IPS DF 6.9 (cell line): ENCODE results near the gene ANXA11.

ENCODE experiments used
- DNase-seq: peaks from one replicate; pipeline ENCODE4 v3.0.0-alpha.2; 2013; ENCODE audit warnings: low read depth, low spot score
- H3K27ac ChIP-seq: one replicate; pipeline ENCODE4 v1.5.1; 2013; ENCODE audit warnings: low read length, control low read depth
- H3K27me3 ChIP-seq: 2 replicates; pipeline ENCODE4 v1.6.1; 2013; ENCODE audit warnings: mild to moderate bottlenecking, low read length; ENCODE audit not compliant: control insufficient read depth, insufficient read depth
- H3K36me3 ChIP-seq: 2 replicates; pipeline ENCODE4 v1.6.1; 2013; ENCODE audit warnings: low read length; ENCODE audit not compliant: control insufficient read depth, insufficient read depth
- H3K4me1 ChIP-seq: 2 replicates; pipeline ENCODE4 v1.6.1; 2013; ENCODE audit warnings: low read length; ENCODE audit not compliant: control insufficient read depth, insufficient read depth
- H3K4me3 ChIP-seq: 2 replicates; pipeline ENCODE4 v1.5.1; 2013; ENCODE audit warnings: mild to moderate bottlenecking, low read length
- H3K9me3 ChIP-seq: 2 replicates; pipeline ENCODE4 v1.6.1; 2013; ENCODE audit warnings: low read length, inconsistent platforms; ENCODE audit not compliant: control insufficient read depth, insufficient read depth
- WGBS: extraction: QIAGEN DNeasy Blood & Tissue Kit; methylation state at CpG from one replicate; pipeline ENCODE4 v1.1.7; 2013; ENCODE audit warnings: mixed read lengths, missing lambda C conversion rate; ENCODE audit not compliant: insufficient read length, insufficient coverage; 5-methylcytosine and 5-hydroxymethylcytosine counted together

ANXA11 gene

GRCh38 chr10:80187465-80188409 is 17.6 kb downstream of the ANXA11 start:
- Histone ChIP-seq H3K27ac (no peak overlapping the region), H3K9me3 (no peaks in the 10 kb centered on the region), H3K4me3 (no peak overlapping the region), H3K4me1 (no peaks in the 10 kb centered on the region; the same call in 1 of the 2 replicates), H3K36me3 (no peaks in the 10 kb centered on the region), H3K27me3 (no peaks in the 10 kb centered on the region)
- WGBS, result no CpG with 5 or more reads among the region's 16 CpGs
- no peak for DNase-seq

DNA sequence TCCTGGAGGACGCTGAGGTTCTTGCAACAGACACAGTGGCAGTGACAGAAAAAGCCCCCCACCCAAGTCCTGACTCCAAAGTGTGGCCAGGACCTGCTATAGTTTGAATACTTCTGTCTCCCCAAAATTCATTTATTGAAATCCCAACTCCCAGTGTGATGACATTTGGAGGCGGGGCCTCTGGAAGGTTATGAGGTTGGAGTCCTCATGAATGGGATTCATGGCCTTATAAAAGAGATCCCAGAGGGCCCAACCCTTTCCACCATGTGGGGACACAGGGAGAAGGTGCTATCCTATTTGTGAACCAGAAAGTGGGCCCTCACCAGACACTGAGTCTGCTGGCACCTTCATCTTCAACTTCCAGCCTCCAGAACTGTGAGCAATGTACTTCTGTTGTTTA is 18.3 kb downstream of the ANXA11 start:
- no peaks in the 10 kb centered on the region for H3K36me3 ChIP-seq
- H3K27me3 ChIP-seq, result no peaks in the 10 kb centered on the region
- no peaks in the 10 kb centered on the region; the same call in 1 of the 2 replicates for H3K4me1 ChIP-seq
- WGBS, result no CpG with 5 or more reads among the region's 2 CpGs
- no peaks in the 10 kb centered on the region for H3K9me3 ChIP-seq
- no peak overlapping the region for H3K27ac ChIP-seq
- H3K4me3 ChIP-seq, result no peak overlapping the region
- no peak for DNase-seq

DNA sequence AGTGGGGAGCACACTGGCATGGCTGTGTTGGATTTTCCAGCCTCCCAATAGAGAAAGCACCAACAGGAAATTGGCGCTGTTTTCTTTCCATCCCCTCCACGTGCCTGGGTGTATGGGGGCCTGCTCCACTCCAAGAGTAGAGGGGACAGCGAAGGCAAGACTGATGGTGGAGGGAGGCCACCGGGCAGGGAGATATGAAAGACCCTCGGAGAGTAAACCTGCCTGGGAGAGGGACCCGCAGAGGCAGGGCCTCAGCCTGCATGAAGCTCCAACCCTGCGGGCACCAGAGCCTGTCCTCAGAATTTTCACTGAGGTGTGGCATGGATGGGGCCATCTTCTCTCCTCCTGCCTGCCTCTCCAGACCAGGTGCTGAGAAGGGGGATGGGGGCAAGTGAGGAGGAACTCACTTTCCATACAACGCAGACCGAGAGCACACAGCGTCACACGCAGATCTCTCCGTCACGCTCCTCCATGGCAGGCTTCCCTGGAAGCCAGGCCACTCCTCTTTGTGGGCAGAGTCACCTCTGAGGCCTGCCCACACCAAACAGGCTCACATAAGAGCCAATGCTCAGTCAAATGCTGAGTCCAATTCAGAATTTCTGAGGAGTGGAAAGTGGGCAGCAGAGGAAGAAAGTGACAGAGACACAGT is 18.8 kb downstream of the ANXA11 start:
- Histone ChIP-seq H3K27ac (no peak overlapping the region), H3K4me3 (no peak overlapping the region), H3K4me1 (no peaks in the 10 kb centered on the region; the same call in 1 of the 2 replicates), H3K36me3 (no peaks in the 10 kb centered on the region), H3K27me3 (no peaks in the 10 kb centered on the region), H3K9me3 (no peaks in the 10 kb centered on the region)
- no peak for DNase-seq
- no CpG with 5 or more reads among the region's 13 CpGs for WGBS

- Histone ChIP-seq H3K4me1 (no peaks in the 10 kb centered on the region; the same call in 1 of the 2 replicates), H3K27me3 (no peaks in the 10 kb centered on the region), H3K4me3 (no peak overlapping the region), H3K9me3 (no peaks in the 10 kb centered on the region), H3K27ac (no peak overlapping the region), H3K36me3 (no peaks in the 10 kb centered on the region)
- WGBS, result no CpG with 5 or more reads among the region's 5 CpGs
- no peak for DNase-seq
Measured at GRCh38 chr10:80185578-80186299, 19.6 kb downstream of the ANXA11 start.

- Histone ChIP-seq H3K36me3 (no peaks in the 10 kb centered on the region), H3K9me3 (no peaks in the 10 kb centered on the region), H3K4me1 (no peaks in the 10 kb centered on the region; the same call in 1 of the 2 replicates), H3K4me3 (no peak overlapping the region), H3K27ac (no peak overlapping the region), H3K27me3 (no peaks in the 10 kb centered on the region)
- no CpG with 5 or more reads among the region's 4 CpGs for WGBS
- DNase-seq, result no peak
Measured at GRCh38 chr10:80184291-80184690, 21.0 kb downstream of the ANXA11 start.

GRCh38 chr10:80183436-80183835 is 21.9 kb downstream of the ANXA11 start:
- WGBS, result no CpG with 5 or more reads among the region's 4 CpGs
- Histone ChIP-seq H3K27ac (no peak overlapping the region), H3K9me3 (no peaks in the 10 kb centered on the region)

GRCh38 chr10:80182986-80183385 is 22.4 kb downstream of the ANXA11 start:
- WGBS, result no CpG with 5 or more reads among the region's 6 CpGs

More at GRCh38 chr10:80183436-80183835, 21.9 kb downstream of the ANXA11 start:
- Histone ChIP-seq H3K4me3 (no peak overlapping the region), H3K27me3 (no peaks in the 10 kb centered on the region), H3K4me1 (no peaks in the 10 kb centered on the region; the same call in 1 of the 2 replicates), H3K36me3 (no peaks in the 10 kb centered on the region)
- DNase-seq, result no peak

DNA sequence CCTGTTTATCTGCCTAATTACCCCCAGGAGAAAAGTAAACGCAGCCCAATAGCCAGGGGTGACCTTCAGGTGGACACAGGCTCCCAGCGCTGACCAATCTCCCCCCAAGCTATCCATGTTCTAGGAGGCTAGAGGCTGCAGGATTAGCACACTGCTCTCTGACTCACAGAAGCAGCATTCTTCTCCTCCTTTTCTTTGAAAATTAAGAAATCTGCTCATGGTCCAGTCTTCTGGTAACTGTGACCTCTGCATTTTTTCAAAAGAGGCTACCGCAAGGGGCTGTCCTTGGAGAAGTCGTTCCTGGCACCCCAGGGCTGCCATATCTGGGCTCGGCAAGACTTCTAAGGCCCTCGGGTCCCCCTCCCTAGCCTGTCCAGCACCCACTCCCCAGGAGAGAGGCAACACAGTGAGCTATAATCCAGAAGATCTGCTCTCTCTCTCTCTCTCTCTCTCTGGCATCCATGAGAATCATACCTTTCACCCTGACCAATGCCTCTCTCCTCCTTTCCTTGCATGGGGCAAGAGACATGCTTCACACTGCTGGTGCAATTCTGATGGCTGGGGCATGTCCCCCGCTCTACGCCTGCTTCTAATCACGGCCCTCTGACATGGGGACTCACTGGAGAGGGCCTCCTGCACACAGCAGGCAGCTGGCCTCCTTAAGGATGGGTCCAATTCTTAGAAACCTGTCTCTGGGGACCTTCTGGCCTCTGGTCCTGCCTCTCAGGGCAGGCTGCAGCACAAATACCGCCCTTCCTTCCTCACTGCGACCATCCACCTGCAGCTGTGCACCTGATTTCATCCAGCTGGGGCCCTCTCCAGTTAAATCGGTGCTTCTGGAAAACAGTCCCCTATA is 27.3 kb downstream of the ANXA11 start:
- Histone ChIP-seq H3K9me3 (no peaks in the 10 kb centered on the region), H3K36me3 (no peaks in the 10 kb centered on the region), H3K4me3 (no peak overlapping the region), H3K27me3 (no peaks in the 10 kb centered on the region), H3K4me1 (peaks cover 1% of the 10 kb centered on the region), H3K27ac (no peak overlapping the region)
- no CpG with 5 or more reads among the region's 12 CpGs for WGBS
- DNase-seq, result no peak

More at GRCh38 chr10:80182986-80183385, 22.4 kb downstream of the ANXA11 start:
- no peak for DNase-seq
- no peaks in the 10 kb centered on the region; the same call in 1 of the 2 replicates for H3K4me1 ChIP-seq
- no peak overlapping the region for H3K27ac ChIP-seq
- no peaks in the 10 kb centered on the region for H3K36me3 ChIP-seq
- H3K27me3 ChIP-seq, result no peaks in the 10 kb centered on the region
- no peak overlapping the region for H3K4me3 ChIP-seq
- H3K9me3 ChIP-seq, result no peaks in the 10 kb centered on the region

GRCh38 chr10:80176526-80176925 is 28.8 kb downstream of the ANXA11 start:
- no peak overlapping the region for H3K4me3 ChIP-seq
- no peaks in the 10 kb centered on the region for H3K36me3 ChIP-seq
- DNase-seq, result no peak
- peaks cover 4% of the 10 kb centered on the region for H3K4me1 ChIP-seq
- no peaks in the 10 kb centered on the region for H3K9me3 ChIP-seq
- H3K27me3 ChIP-seq, result no peaks in the 10 kb centered on the region
- no CpG with 5 or more reads among the region's 6 CpGs for WGBS
- no peak overlapping the region for H3K27ac ChIP-seq
